Osteoblast (primary cell): ENCODE measurements around the gene MGAT2. TPM values are rescaled to one million over a fixed set of nuclear protein-coding genes. Genes with fewer than 3 reads are reported as not detected.

Source experiments
- DNase-seq: peaks from one replicate; pipeline ENCODE4 v3.0.0; 2011; ENCODE audit warnings: low spot score, mixed read lengths; ENCODE audit not compliant: insufficient read length; ENCODE audit errors: missing footprints
- H2AFZ ChIP-seq: 2 replicates; pipeline ENCODE4 v1.6.0; 2011; ENCODE audit warnings: mild to moderate bottlenecking, low read length
- H3K27ac ChIP-seq: 2 replicates; pipeline ENCODE4 v1.5.1; 2011; ENCODE audit warnings: mild to moderate bottlenecking, low read depth, low read length, moderate library complexity
- H3K27me3 ChIP-seq: 2 replicates; pipeline ENCODE4 v1.6.0; 2012; ENCODE audit warnings: mild to moderate bottlenecking, control low read depth, inconsistent platforms, low read length, moderate library complexity; ENCODE audit not compliant: insufficient read depth
- H3K36me3 ChIP-seq: 2 replicates; pipeline ENCODE4 v1.5.1; 2011; ENCODE audit warnings: mild to moderate bottlenecking, low read length, control low read depth, moderate library complexity; ENCODE audit not compliant: insufficient read depth
- H3K4me1 ChIP-seq: 2 replicates; pipeline ENCODE4 v1.5.1; 2011; ENCODE audit warnings: mild to moderate bottlenecking, low read length, control low read depth, moderate library complexity; ENCODE audit not compliant: insufficient read depth
- H3K4me2 ChIP-seq: 2 replicates; pipeline ENCODE4 v1.6.0; 2011; ENCODE audit warnings: mild to moderate bottlenecking, low read length; ENCODE audit not compliant: insufficient read depth
- H3K4me3 ChIP-seq: fragments of 200-600 bp; sonication (generic); 3 replicates; pipeline ENCODE4 v1.5.1; 2012; ENCODE audit warnings: mild to moderate bottlenecking, low read length, inconsistent platforms; ENCODE audit not compliant: insufficient read depth
- H3K79me2 ChIP-seq: 2 replicates; pipeline ENCODE4 v1.6.0; 2012; ENCODE audit warnings: mild to moderate bottlenecking, low read length, control low read depth, inconsistent platforms; ENCODE audit not compliant: insufficient read depth
- H3K9me3 ChIP-seq: 2 replicates; pipeline ENCODE4 v1.5.1; 2011; ENCODE audit warnings: low read depth, low read length, control low read depth
- H4K20me1 ChIP-seq: 2 replicates; pipeline ENCODE4 v1.6.0; 2012; ENCODE audit warnings: mild to moderate bottlenecking, low read length, control low read depth; ENCODE audit not compliant: insufficient read depth
- total RNA-seq: library from RNA; depleted of rRNA; stranded (reverse); fragments of >200 nt; gene quantifications from 2 replicates; pipeline ENCODE4 v1.2.3, GENCODE V29; 2012
- TF ChIP-seq, protein P1 (sequence below): IDR thresholded peaks from 2 replicates; pipeline ENCODE4 v1.5.1; 2011; ENCODE audit warnings: mild to moderate bottlenecking, low read depth, low read length, moderate library complexity; ENCODE audit errors: extremely low read depth

Gene MGAT2
- total RNA-seq, 1 donor = 63.0 TPM

DNA sequence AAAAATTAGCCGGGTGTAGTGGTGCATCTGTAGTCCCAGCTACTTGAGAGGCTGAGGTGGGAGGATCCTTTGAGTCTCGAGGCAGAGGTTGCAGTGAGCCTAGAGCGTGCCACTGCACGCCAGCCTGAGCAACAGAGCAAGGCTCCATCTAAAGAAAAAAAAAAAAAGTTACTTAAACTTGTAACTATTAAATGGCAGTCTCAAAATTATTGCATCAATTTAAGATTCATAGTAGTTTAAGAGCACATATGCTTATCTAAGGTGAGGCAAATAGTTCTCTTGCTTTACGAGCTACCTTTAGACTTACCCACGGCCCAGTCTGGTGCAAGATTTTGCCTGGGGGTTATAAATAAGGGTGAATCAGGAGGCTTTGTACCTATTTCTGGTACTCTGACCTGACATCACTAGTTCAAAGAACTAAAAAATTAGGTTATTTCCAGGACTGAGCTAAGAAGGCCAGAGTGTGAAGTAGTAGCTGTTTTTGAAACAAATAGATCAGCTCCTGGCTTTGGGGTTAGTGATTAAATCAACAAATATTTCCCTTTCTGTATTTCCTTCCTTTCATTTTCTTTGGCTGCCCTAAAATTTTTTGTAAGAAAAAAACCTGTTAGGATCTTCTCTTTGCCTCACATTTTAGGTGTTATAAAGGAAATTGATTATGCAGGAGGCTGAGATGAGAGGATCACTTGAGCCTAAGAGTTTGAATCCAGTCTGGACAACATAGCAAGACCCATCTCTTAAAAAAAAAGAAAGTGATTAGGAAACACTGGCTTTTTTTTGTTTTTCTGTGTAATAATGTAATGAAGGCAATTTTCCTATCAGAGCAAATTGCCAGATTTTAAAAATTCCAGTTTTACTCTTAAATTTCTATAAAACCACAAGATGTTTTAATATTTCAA is 3.6 kb downstream of the MGAT2 start:
- Histone ChIP-seq H3K27me3 (no peaks in the 10 kb centered on the region), H3K4me3 (peak overlapping the region; percentile 8), H3K36me3 (peaks cover under 1% of the 10 kb centered on the region), H4K20me1 (peaks cover 15% of the 10 kb centered on the region), H3K4me2 (peak overlapping the region; percentile 92), H3K4me1 (peaks cover 27% of the 10 kb centered on the region), H3K9me3 (no peaks in the 10 kb centered on the region), H3K27ac (no peak overlapping the region), H3K79me2 (peaks cover 60% of the 10 kb centered on the region), H2AFZ (no peak overlapping the region)
- no peak for DNase-seq
- TF ChIP-seq, protein P1, sequence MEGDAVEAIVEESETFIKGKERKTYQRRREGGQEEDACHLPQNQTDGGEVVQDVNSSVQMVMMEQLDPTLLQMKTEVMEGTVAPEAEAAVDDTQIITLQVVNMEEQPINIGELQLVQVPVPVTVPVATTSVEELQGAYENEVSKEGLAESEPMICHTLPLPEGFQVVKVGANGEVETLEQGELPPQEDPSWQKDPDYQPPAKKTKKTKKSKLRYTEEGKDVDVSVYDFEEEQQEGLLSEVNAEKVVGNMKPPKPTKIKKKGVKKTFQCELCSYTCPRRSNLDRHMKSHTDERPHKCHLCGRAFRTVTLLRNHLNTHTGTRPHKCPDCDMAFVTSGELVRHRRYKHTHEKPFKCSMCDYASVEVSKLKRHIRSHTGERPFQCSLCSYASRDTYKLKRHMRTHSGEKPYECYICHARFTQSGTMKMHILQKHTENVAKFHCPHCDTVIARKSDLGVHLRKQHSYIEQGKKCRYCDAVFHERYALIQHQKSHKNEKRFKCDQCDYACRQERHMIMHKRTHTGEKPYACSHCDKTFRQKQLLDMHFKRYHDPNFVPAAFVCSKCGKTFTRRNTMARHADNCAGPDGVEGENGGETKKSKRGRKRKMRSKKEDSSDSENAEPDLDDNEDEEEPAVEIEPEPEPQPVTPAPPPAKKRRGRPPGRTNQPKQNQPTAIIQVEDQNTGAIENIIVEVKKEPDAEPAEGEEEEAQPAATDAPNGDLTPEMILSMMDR = no peak

DNA sequence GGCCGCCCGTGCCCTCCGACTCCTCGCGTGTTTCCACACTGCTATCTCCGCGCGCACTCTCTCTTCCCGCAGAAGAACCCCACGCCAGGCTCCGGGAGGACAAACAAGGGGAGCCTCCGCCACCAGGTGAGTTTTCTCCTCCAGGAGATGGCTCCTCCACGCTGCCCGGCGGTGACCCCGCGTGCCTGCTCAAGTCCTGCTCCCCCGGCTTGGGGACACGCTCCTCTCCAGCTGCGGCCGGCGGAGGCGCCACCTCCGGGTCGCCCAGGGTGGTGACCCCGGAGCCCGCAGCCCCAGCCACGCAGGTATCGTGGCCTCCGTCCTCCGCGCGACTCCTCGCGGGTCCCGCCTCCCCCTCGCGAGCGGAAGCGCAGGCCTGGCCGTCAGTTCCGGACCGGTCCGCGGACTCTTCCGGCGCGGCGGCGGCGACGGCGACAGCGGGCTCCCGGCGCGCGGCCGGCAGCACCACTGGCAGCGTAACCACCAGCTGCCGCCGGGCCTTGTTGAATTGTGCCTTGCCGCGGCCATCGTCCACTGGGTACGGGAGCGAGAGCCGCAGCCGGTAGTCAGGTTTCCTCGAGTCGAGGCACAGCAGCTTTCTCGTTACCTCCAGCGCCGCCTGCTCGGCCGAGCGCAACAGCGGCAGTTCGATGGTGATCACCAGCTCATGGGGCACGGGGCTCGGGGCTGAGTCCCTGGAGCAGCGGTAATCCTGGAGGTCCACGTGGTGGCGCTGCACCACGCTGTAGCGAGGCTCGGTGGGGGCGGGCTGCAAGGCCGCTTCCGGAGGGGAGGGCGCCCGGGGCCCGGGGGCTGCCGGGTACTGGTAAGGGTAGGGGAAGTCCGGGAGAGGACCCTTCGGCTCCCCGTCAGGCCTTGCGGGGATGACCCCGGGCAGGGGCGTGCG is 13.3 kb downstream of the MGAT2 start:
- DNase-seq = peak; percentile 98
- Histone ChIP-seq H3K4me3 (peak overlapping the region; percentile 97), H3K9me3 (no peaks in the 10 kb centered on the region), H3K4me2 (peak overlapping the region; percentile 97), H3K27ac (peak overlapping the region; percentile 95), H3K4me1 (peaks cover 6% of the 10 kb centered on the region), H3K36me3 (peaks cover 12% of the 10 kb centered on the region), H3K79me2 (peaks cover 77% of the 10 kb centered on the region), H4K20me1 (peaks cover 6% of the 10 kb centered on the region), H3K27me3 (no peaks in the 10 kb centered on the region), H2AFZ (peak overlapping the region; percentile 92)
- TF ChIP-seq, protein P1 = peak; percentile 70

DNA sequence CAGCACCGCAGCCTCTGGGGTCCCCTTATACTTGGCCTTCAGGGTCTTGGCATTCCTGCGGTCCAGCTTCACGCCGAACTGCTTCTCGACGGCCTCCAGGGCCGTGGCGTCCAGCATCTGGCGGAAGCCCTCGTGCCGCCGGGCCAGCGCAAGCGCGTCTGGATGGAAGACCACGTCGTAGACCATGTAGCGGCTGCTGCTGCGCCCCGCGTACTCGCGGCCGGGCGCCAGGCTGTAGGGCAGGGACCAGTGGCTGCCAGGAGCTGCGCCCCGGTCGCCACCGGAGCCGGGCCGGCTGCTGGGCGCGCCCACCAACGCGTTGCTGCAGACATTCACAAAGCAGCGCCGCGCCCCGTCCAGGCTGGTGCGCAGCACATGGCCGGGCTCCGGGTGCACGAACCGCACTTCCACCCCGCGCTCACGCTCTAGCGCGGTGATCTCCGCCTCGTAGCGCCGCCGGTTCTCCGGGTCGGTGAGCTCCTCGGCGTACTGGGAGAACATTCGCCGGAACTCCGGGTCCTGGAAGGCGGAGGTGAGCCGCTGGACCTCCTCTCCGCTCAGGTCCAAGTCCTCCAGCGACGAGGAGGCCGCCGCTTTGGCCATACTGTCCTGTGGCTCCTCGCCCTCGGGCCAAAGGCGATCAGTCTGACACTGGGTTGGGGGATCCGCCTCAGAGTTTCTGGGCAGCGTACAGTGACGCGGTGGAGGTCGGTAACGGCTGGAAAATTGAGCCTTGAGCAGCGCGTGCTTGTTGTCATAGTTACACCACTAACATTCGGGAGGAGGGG is 14.1 kb downstream of the MGAT2 start, which contains the start of gene DNAAF2:
TSS of gene DNAAF2 (minus strand) at position 698 of the 788 bp plus-strand sequence. CDS start at position 603, 95 bp downstream.
- peak within 1 kb of the TSS; percentile 95 for H3K27ac ChIP-seq
- peaks cover 6% of the 10 kb centered on the region for H4K20me1 ChIP-seq
- H3K4me3 ChIP-seq = peak within 1 kb of the TSS; percentile 97
- no peaks in the 10 kb centered on the region for H3K27me3 ChIP-seq
- peaks cover 6% of the 10 kb centered on the region for H3K4me1 ChIP-seq
- peak; percentile 92 for DNase-seq
- no peaks in the 10 kb centered on the region for H3K9me3 ChIP-seq
- H2AFZ ChIP-seq = peak within 1 kb of the TSS; percentile 92
- TF ChIP-seq, protein P1 = no peak
- H3K79me2 ChIP-seq = peaks cover 77% of the 10 kb centered on the region
- peak within 1 kb of the TSS; percentile 97 for H3K4me2 ChIP-seq
- peaks cover 15% of the 10 kb centered on the region for H3K36me3 ChIP-seq
